HFFc6 (cell line): ENCODE measurements around the gene NEMP2. TPM values are rescaled to one million over a fixed set of nuclear protein-coding genes. Genes with fewer than 3 reads are reported as not detected.
A peak's percentile ranks its signal among the peaks of the same experiment; 100 is the strongest.

Source experiments
- DNase-seq: peaks from one replicate; pipeline ENCODE4 v3.0.0-alpha.2; 2018
- H3K27ac Mint-ChIP-seq: 2 replicates; pipeline ENCODE4 v1.8.0; 2020; ENCODE audit warnings: mild to moderate bottlenecking, mixed read lengths
- H3K27me3 Mint-ChIP-seq: 2 replicates; pipeline ENCODE4 v1.8.0; 2021; ENCODE audit warnings: mild to moderate bottlenecking, moderate library complexity, mixed read lengths; ENCODE audit not compliant: insufficient read depth
- H3K36me3 Mint-ChIP-seq: 2 replicates; pipeline ENCODE4 v1.8.0; 2021; ENCODE audit warnings: low read depth, mixed read lengths
- H3K4me1 Mint-ChIP-seq: 2 replicates; pipeline ENCODE4 v1.8.0; 2020; ENCODE audit warnings: low read depth, mixed read lengths
- H3K4me3 Mint-ChIP-seq: 2 replicates; pipeline ENCODE4 v1.8.0; 2020; ENCODE audit warnings: mild to moderate bottlenecking, moderate library complexity, mixed read lengths
- H3K9me3 Mint-ChIP-seq: 2 replicates; pipeline ENCODE4 v1.8.0; 2020; ENCODE audit warnings: mild to moderate bottlenecking, mixed read lengths
- CTCF ChIP-seq: fragments of 200-600 bp; sonication (generic); IDR thresholded peaks from 2 replicates; pipeline ENCODE4 v1.5.0; 2021; ENCODE audit warnings: antibody characterized with exemption, mild to moderate bottlenecking
- long read RNA-seq: library from polyadenylated mRNA; unstranded; transcript quantifications from one replicate; pipeline ENCODE4 v2.0.0, GENCODE V29; 2019
- total RNA-seq, 6 experiments: library from RNA; stranded (reverse); fragmentation: NEBNext Ultra II Directional; extraction: Animal tissue kit (Norgen Biotek cat#: 25700); gene quantifications; 2 replicates in 1 of 6; 3 replicates in 5 of 6; pipeline ENCODE4 v1.2.3, GENCODE V29; 2021

The NEMP2 gene
- total RNA-seq: 1 to 10 TPM; 1.5 to 7.4 (median 6.5) TPM
- long read RNA-seq, full-length matches to known transcripts: 3 of 5 reads
- long read RNA-seq, partial matches to known transcripts: 0 of 5 reads
- long read RNA-seq, other reads (novel, unspliced or antisense): 2 of 5 reads

GRCh38 chr2:190534310-190535120 is at the start of gene NEMP2:
Gene NEMP2, minus strand, starts transcription at chr2:190534722. Its CDS starts 67 bp downstream, at chr2:190534655.
- DNase-seq: peak; percentile 11

GRCh38 chr2:190583507-190584337 is 49.2 kb upstream of the NEMP2 start:
- Mint-ChIP-seq H3K9me3 (no peaks in the 10 kb centered on the region), H3K27ac (no peak overlapping the region), H3K4me3 (no peak overlapping the region), H3K4me1 (peaks cover 9% of the 10 kb centered on the region), H3K27me3 (no peaks in the 10 kb centered on the region), H3K36me3 (no peaks in the 10 kb centered on the region)
- no peak for DNase-seq
- no peak for TF ChIP-seq CTCF

More at GRCh38 chr2:190534310-190535120, at the start of gene NEMP2:
- Mint-ChIP-seq H3K27ac (peak within 1 kb of the TSS; percentile 97), H3K27me3 (no peaks in the 10 kb centered on the region), H3K9me3 (peaks cover 10% of the 10 kb centered on the region), H3K4me3 (peak within 1 kb of the TSS; percentile 94), H3K4me1 (peaks cover 37% of the 10 kb centered on the region), H3K36me3 (peaks cover 21% of the 10 kb centered on the region)
- TF ChIP-seq CTCF: no peak; the same call in 1 of the 2 replicates

GRCh38 chr2:190582736-190583506 is 48.4 kb upstream of the NEMP2 start:
- no peak for TF ChIP-seq CTCF
- no peak overlapping the region for H3K4me3 Mint-ChIP-seq
- H3K27me3 Mint-ChIP-seq: no peaks in the 10 kb centered on the region
- no peak for DNase-seq
- H3K4me1 Mint-ChIP-seq: peaks cover 17% of the 10 kb centered on the region
- no peaks in the 10 kb centered on the region for H3K9me3 Mint-ChIP-seq
- no peak overlapping the region for H3K27ac Mint-ChIP-seq
- no peaks in the 10 kb centered on the region for H3K36me3 Mint-ChIP-seq

- DNase-seq: no peak
- H3K4me3 Mint-ChIP-seq: no peak overlapping the region
- TF ChIP-seq CTCF: no peak
- H3K9me3 Mint-ChIP-seq: no peaks in the 10 kb centered on the region
- no peaks in the 10 kb centered on the region for H3K36me3 Mint-ChIP-seq
- no peak overlapping the region for H3K27ac Mint-ChIP-seq
- H3K4me1 Mint-ChIP-seq: peaks cover 19% of the 10 kb centered on the region
- no peaks in the 10 kb centered on the region for H3K27me3 Mint-ChIP-seq
These were observed 47.5 kb upstream of the NEMP2 start for GRCh38 chr2:190582019-190582418.
